DOHH2 (cell line): ENCODE data around the gene UMAD1.

ENCODE experiments used
- EZH2phosphoT487 ChIP-seq: fragments of 200-600 bp; sonication (generic); IDR thresholded peaks from 2 replicates; pipeline ENCODE4 v1.6.1; 2017; ENCODE audit warnings: borderline replicate concordance, mild to moderate bottlenecking, antibody characterized with exemption, low read length, moderate library complexity, mixed read lengths
- TF ChIP-seq, protein P1 (sequence below): fragments of 200-600 bp; sonication (generic); IDR thresholded peaks from one replicate; pipeline ENCODE4 v1.5.1; 2014; ENCODE audit warnings: antibody characterized with exemption, mild to moderate bottlenecking, low read depth, low read length; ENCODE audit not compliant: poor library complexity, severe bottlenecking

GRCh38 chr7:7647495-7648036 lies 7.0 kb downstream of the UMAD1 start:
- TF ChIP-seq, protein P1, sequence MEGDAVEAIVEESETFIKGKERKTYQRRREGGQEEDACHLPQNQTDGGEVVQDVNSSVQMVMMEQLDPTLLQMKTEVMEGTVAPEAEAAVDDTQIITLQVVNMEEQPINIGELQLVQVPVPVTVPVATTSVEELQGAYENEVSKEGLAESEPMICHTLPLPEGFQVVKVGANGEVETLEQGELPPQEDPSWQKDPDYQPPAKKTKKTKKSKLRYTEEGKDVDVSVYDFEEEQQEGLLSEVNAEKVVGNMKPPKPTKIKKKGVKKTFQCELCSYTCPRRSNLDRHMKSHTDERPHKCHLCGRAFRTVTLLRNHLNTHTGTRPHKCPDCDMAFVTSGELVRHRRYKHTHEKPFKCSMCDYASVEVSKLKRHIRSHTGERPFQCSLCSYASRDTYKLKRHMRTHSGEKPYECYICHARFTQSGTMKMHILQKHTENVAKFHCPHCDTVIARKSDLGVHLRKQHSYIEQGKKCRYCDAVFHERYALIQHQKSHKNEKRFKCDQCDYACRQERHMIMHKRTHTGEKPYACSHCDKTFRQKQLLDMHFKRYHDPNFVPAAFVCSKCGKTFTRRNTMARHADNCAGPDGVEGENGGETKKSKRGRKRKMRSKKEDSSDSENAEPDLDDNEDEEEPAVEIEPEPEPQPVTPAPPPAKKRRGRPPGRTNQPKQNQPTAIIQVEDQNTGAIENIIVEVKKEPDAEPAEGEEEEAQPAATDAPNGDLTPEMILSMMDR: no peak
- TF ChIP-seq EZH2phosphoT487: no peak
